Central memory CD4-positive, alpha-beta T cell (primary cell): ENCODE results near the gene VPS37C.

Experiments used
- DNase-seq: peaks from one replicate; pipeline ENCODE4 v3.0.0; 2022

Gene VPS37C

DNA sequence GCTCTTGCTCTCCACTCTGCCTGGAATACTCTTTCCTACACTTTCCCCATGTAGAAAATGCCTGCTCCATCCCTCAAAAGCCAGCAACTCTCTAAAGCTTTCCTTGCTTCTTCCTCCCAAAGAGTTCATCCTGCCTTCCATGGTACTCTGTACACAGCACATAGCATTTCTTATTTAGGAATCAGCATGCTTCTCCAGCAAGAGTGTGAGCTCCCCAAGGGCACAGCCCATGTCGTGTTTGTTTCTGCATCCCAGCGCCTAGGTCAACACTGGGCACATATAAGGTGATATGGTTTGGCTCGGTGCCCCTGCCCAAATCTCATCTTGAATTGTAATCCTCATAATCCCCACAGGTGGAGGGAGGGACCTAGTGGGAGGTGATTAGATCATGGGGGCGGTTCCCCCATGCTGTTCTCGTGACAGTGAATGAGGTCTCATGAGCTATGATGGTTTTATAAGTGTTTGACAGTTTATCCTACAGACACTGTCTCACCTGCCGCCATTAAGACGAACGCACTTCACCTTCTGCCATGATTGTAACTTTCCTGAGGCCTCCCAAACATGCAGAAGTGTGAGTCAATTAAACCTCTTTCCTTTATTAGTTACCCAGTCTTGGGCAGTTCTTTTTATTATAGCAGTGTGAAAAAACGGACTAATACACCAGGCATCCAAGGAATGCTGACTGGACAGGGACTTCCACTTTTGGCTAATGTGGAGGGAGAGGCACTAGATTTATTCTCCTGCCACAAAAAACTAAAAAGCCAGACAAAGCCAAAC, 8.2 kb downstream of the VPS37C start:
- no peak for DNase-seq

DNA sequence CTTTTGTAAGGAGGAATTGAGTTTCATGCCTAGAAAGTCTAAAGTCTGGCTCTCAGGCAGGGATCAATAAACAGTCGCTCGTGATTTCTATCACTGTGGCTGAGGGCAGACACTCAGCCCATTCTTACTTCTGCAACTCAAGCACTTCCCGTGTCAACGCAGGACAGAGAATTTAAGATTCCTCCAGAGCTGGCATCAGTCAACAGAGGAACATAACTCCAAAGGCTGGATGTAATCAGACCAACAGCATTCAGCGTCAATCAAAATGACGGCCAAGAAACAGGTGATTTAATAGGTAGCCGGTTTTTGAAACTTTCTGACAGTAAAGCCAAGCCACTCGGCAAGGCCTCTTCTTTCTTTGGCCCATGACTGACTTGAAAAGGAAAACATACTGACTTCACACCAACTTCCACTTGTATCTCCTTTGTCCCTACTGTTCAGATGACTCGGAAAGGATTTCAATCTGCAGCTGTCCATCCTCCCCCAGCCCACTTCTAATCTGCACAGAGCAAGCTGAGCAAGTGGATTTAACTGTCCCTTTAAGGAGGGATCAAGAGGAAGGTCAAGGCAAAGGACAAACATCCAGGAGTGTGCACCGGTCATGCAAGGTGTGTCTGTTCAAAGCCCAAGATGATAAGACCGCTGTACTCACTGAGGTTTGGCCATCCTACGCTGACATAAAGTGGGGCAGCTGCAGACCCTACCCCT, 9.5 kb downstream of the VPS37C start:
- no peak for DNase-seq

GRCh38 chr11:61150706-61151544, 10.3 kb downstream of the VPS37C start:
- no peak for DNase-seq

- DNase-seq = no peak
Measured at GRCh38 chr11:61149624-61150615, 11.3 kb downstream of the VPS37C start.

- DNase-seq = no peak
Measured at GRCh38 chr11:61147791-61148620, 13.2 kb downstream of the VPS37C start.

DNA sequence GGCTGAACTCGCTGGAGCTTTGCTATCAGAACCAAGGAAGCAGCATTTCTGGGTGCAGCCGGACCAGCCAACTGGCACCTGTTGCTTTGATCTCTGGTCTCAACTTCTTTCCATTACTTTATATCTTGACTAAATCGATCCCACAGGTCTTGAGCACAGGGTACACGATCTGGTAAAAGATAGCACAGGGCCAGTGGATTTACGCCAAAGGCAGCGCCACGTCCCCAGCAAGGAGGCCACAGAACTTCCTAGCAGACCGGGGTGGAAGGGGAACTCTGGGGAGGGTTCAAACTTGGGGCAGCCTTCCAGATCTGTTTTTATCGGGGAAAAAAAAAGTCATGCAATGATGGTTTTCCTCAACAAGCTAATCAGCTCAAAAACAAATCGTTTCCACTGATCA, 14.0 kb downstream of the VPS37C start:
- DNase-seq = no peak

GRCh38 chr11:61146416-61146815, 14.8 kb downstream of the VPS37C start:
- no peak for DNase-seq

GRCh38 chr11:61145228-61146005, 15.8 kb downstream of the VPS37C start:
- no peak for DNase-seq

DNA sequence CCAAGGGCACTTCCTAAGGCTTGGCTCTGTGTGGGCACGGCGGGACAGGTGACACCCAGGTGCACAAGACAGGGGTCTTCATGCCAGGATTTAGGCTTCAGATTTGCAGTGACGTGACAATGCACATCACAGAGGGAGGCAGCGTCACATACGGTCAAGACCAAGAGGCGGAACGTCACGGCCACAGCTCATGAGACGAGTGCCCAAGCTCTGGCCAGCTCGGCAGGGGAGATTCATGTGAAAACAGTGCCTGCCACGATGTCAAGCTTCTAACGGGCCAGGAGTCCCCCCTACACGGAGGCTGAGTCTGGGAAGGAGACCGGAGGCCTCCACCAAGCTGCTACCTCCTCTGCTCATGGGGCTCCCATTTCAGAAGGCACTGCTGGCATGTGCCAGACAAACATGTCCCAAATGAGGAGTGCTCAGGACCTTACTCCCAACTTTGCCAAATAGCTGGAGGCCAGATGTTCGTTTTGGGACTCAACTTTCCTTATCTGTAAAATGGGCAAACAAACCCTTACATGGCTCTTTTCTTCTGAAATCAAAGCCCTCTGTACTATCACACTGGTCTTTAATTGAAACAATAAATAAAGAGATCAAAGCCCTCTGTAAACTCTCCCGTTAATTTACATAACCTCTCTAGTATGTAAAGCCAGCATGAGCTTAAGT, 16.6 kb downstream of the VPS37C start:
- DNase-seq = no peak

DNA sequence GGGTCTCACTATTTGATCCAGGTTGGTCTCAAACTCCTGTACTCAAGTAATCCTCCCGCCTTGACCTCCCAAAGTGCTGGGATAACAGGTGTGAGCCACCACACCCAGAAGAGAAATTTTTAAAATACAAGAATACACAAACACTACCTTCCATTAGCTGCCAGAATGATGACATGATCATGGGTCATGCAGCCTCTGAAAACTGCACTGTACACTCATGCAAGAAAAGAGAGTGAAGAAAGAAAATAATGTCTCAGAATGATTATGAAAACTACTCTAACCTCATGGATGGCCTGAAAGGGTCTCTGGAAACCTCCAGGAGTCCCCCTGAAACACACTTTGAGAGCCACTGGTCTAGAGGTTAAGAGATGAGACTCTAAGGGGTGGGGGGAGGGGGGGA, 18.8 kb downstream of the VPS37C start:
- no peak for DNase-seq

GRCh38 chr11:61141601-61142028, 19.6 kb downstream of the VPS37C start:
- no peak for DNase-seq

DNA sequence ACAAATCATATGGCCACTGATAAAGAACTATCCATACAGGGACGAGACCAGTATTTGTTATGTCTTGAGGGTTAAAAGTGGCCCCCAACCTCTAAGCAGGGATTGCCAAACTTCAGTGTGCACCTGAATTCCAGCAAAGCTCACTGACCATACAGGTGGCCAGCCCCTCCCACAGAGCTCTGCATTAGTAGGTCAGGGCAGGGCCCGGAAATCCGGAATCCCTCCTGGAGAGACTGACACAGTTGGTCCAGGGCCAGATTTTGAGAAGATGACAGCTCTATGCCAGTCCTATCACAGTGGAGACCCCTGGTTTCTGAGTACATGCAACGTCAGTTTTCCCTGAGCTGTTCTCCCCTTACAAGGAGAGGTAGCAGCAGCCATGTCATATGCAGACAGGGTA, 20.8 kb downstream of the VPS37C start:
- DNase-seq = no peak

DNA sequence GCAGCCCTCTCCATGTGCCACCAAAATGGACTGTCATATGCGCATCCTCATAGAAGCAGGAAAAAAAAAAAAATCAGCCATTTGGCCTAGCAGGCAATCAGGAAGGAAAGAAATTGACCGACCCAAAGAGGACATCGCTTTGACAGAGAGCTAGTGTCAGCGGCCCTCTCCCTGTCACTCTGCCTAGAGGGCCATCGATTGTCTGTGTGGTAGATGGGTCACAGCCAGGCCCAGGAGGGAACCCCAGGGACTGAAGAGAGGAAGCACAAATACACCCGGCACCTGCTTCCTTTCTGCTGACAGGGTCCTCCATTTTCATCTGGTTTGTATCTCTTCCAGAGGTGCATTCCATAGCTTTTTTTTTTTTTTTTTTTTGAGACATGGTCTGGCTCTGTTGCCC, 21.8 kb downstream of the VPS37C start:
- DNase-seq = no peak

- DNase-seq = no peak
Measured at GRCh38 chr11:61138935-61139334, 22.3 kb downstream of the VPS37C start.

- no peak for DNase-seq
Measured at GRCh38 chr11:61134801-61135257, 26.4 kb downstream of the VPS37C start.

- DNase-seq = no peak
Measured at GRCh38 chr11:61133956-61134662, 27.1 kb downstream of the VPS37C start.

DNA sequence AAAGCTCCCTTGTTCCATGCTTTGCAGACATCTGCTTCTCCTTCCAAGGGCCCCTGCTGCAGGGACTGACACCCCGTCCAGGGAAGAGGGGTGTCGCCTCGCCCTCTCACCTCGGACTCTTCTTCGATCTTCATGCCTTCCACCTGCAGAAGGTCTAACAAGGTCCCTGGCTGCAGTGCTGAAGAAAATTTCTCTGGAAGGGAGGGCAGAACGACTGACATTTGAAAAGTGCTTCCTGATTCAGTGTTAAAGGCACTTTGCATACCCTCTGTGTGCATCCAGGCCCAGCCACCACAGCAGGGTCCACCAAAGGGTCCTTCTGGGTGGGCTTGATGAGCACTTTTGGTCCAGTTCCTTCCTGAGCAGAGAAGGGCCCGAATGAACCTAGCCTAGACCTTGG, 28.1 kb downstream of the VPS37C start:
- no peak for DNase-seq

DNA sequence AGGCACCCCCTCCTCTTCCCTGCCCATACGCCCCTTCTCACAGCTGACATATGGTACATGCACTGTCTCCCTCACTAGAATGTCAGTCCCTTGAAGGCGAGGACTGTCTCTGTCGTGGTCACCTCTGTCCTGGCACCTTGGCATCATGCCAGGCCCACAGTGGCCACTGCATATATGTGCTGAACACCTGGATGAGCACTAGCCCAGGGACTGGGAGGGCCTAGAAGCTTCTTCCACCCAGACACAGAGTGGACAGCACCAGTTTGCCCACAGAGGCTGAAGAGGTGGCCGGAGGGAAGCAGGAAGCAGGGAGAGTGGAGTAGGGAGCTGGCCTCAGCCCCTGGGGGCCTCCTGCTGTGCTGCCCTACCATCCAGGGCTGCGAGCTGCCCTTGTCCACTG, 28.6 kb downstream of the VPS37C start:
- DNase-seq = no peak

GRCh38 chr11:61131998-61132555, 29.1 kb downstream of the VPS37C start:
- no peak for DNase-seq
